DMS153 treated with DMSO at 0.1 percent for 48 hours (cell line): Measurements from ENCODE around the gene PNISR.
"Not testable (repeated sequence)": the region's sequence is repeated elsewhere in the genome, so short reads cannot be mapped to it uniquely, and the experiment has no call there.

Source experiments
- DNase-seq: peaks from one replicate; lab custom pipeline; 2025; ENCODE audit not compliant: unreplicated experiment; lab: John Stamatoyannopoulos, UW

The PNISR gene

GRCh38 chr6:99424761-99425646 is at the start of gene PNISR:
PNISR (minus strand) TSS chr6:99425308; CDS start chr6:99414659, 10,649 bp downstream.
- peak; percentile 98 for DNase-seq

GRCh38 chr6:99473730-99474129 is 48.6 kb upstream of the PNISR start:
- DNase-seq: no peak

- DNase-seq: no peak
These were observed 46.5 kb upstream of the PNISR start for GRCh38 chr6:99471638-99472037.

- DNase-seq: peak; percentile 21
These were observed 42.5 kb upstream of the PNISR start for GRCh38 chr6:99467509-99468106.

GRCh38 chr6:99459133-99459532 is 34.0 kb upstream of the PNISR start:
- DNase-seq: not testable (repeated sequence)

- no peak for DNase-seq
These were observed 33.2 kb upstream of the PNISR start for GRCh38 chr6:99458319-99458718.

GRCh38 chr6:99446076-99446475 is 21.0 kb upstream of the PNISR start:
- no peak for DNase-seq

GRCh38 chr6:99434702-99435530 is 9.8 kb upstream of the PNISR start:
- DNase-seq: peak; percentile 9

- DNase-seq: no peak
These were observed 7.8 kb upstream of the PNISR start for GRCh38 chr6:99432877-99433276.

GRCh38 chr6:99431901-99432300 is 6.8 kb upstream of the PNISR start:
- DNase-seq: no peak

GRCh38 chr6:99427988-99428387 is 2.9 kb upstream of the PNISR start:
- DNase-seq: no peak

GRCh38 chr6:99426451-99426757 is 1.3 kb upstream of the PNISR start:
- no peak for DNase-seq

GRCh38 chr6:99425647-99426450 is 741 bp upstream of the PNISR start:
- DNase-seq: peak; percentile 82

GRCh38 chr6:99424022-99424421 is 1.1 kb downstream of the PNISR start:
- no peak for DNase-seq

- no peak for DNase-seq
These were observed 2.2 kb downstream of the PNISR start for GRCh38 chr6:99422912-99423311.

- no peak for DNase-seq
These were observed 8.0 kb downstream of the PNISR start for GRCh38 chr6:99416892-99417767.

GRCh38 chr6:99416226-99416625 is 8.9 kb downstream of the PNISR start:
- DNase-seq: no peak

- no peak for DNase-seq
These were observed 9.7 kb downstream of the PNISR start for GRCh38 chr6:99415446-99415845.

GRCh38 chr6:99412065-99412464 is 13.0 kb downstream of the PNISR start:
- no peak for DNase-seq

- DNase-seq: no peak
These were observed 15.4 kb downstream of the PNISR start for GRCh38 chr6:99409672-99410071.
